CD14-positive monocyte (primary cell): ENCODE data around the gene TYRP1. TPM values are rescaled to one million over a fixed set of nuclear protein-coding genes. Genes with fewer than 3 reads are reported as not detected.

Experiments
- DNase-seq, 3 donors: peaks; one replicate each; pipeline ENCODE4 v3.0.0-alpha.2; 2011 to 2022
- H2AFZ ChIP-seq: 2 replicates; pipeline ENCODE4 v1.6.0; 2012; ENCODE audit warnings: mild to moderate bottlenecking, low read depth, low read length, inconsistent platforms; ENCODE audit not compliant: insufficient read depth, poor library complexity, severe bottlenecking
- H3K27ac ChIP-seq, 2 donors: 1 replicate in 1 of 2; 2 replicates in 1 of 2; pipeline ENCODE4 v1.5.1; 2012 to 2013; ENCODE audit warnings: low read length in 2 of 2, control low read depth in 1 of 2, inconsistent platforms in 1 of 2, low read depth in 1 of 2, mild to moderate bottlenecking in 1 of 2
- H3K27me3 ChIP-seq, 2 donors: one replicate each; pipeline versions ENCODE4 v1.6.0 to v1.6.1; 2011 to 2013; ENCODE audit warnings: low read length in 2 of 2; ENCODE audit not compliant: control insufficient read depth in 2 of 2, insufficient read depth in 2 of 2
- H3K36me3 ChIP-seq, 2 donors: replicated peaks in 1 of 2; 1 replicate in 1 of 2; 2 replicates in 1 of 2; pipeline versions ENCODE4 v1.5.1 to v1.6.1; 2012 to 2013; ENCODE audit warnings: low read length in 2 of 2, control low read depth in 1 of 2, inconsistent platforms in 1 of 2, mild to moderate bottlenecking in 1 of 2; ENCODE audit not compliant: insufficient read depth in 2 of 2, control insufficient read depth in 1 of 2
- H3K4me1 ChIP-seq, 2 donors: 1 replicate in 1 of 2; 2 replicates in 1 of 2; pipeline versions ENCODE4 v1.5.1 to v1.6.1; 2012 to 2013; ENCODE audit warnings: low read length in 2 of 2, control low read depth in 1 of 2, inconsistent platforms in 1 of 2, mild to moderate bottlenecking in 1 of 2, moderate library complexity in 1 of 2; ENCODE audit not compliant: insufficient read depth in 2 of 2, control insufficient read depth in 1 of 2
- H3K4me2 ChIP-seq: replicated peaks from 2 replicates; pipeline ENCODE3; 2012; ENCODE audit warnings: low read length, moderate library complexity, mild to moderate bottlenecking; ENCODE audit not compliant: poor library complexity, severe bottlenecking; ENCODE audit errors: extremely low read depth
- H3K4me3 ChIP-seq, 3 experiments: fragments of 200-600 bp in 1 of 3; sonication (generic) in 1 of 3; replicated peaks in 1 of 3; 1 replicate in 2 of 3; 2 replicates in 1 of 3; pipeline ENCODE4 v1.5.1; 2011 to 2013; ENCODE audit warnings: low read length in 3 of 3, mild to moderate bottlenecking in 3 of 3, control low read depth in 2 of 3, low read depth in 2 of 3, inconsistent platforms in 1 of 3, moderate library complexity in 1 of 3
- H3K79me2 ChIP-seq: 2 replicates; pipeline ENCODE4 v1.6.0; 2012; ENCODE audit warnings: mild to moderate bottlenecking, control low read depth, inconsistent platforms, low read length, moderate library complexity; ENCODE audit not compliant: insufficient read depth
- H3K9ac ChIP-seq: 2 replicates; pipeline ENCODE4 v1.6.0; 2017; ENCODE audit warnings: low read length, mild to moderate bottlenecking; ENCODE audit not compliant: insufficient read depth, poor library complexity, severe bottlenecking
- H3K9me3 ChIP-seq, 2 donors: replicated peaks in 1 of 2; 1 replicate in 1 of 2; 2 replicates in 1 of 2; pipeline versions ENCODE4 v1.5.1 to v1.6.1; 2012 to 2013; ENCODE audit warnings: low read length in 2 of 2, control low read depth in 1 of 2; ENCODE audit not compliant: control insufficient read depth in 1 of 2, insufficient read depth in 1 of 2
- H4K20me1 ChIP-seq: 2 replicates; pipeline ENCODE4 v1.6.0; 2012; ENCODE audit warnings: mild to moderate bottlenecking, low read length, control low read depth, moderate library complexity; ENCODE audit not compliant: insufficient read depth
- H3K27ac Mint-ChIP-seq, 7 donors: one replicate each; pipeline ENCODE4 v1.8.0; 2020; ENCODE audit warnings: mild to moderate bottlenecking in 7 of 7, mixed read lengths in 7 of 7, moderate library complexity in 6 of 7, inconsistent platforms in 2 of 7
- H3K27me3 Mint-ChIP-seq, 3 donors: one replicate each; pipeline ENCODE4 v1.8.0; 2021 to 2022; ENCODE audit warnings: low read depth in 3 of 3, mild to moderate bottlenecking in 3 of 3, mixed read lengths in 3 of 3, moderate library complexity in 3 of 3, inconsistent platforms in 1 of 3
- H3K36me3 Mint-ChIP-seq, 2 donors: one replicate each; pipeline ENCODE4 v1.8.0; 2020; ENCODE audit warnings: mixed read lengths in 2 of 2, inconsistent platforms in 1 of 2, mild to moderate bottlenecking in 1 of 2
- H3K4me1 Mint-ChIP-seq: one replicate; pipeline ENCODE4 v1.8.0; 2020; ENCODE audit warnings: mild to moderate bottlenecking, mixed read lengths
- H3K4me3 Mint-ChIP-seq, 2 donors: one replicate each; pipeline ENCODE4 v1.8.0; 2020; ENCODE audit warnings: mild to moderate bottlenecking in 2 of 2, mixed read lengths in 2 of 2, moderate library complexity in 1 of 2
- H3K9me3 Mint-ChIP-seq, 7 donors: one replicate each; pipeline ENCODE4 v1.8.0; 2020 to 2022; ENCODE audit warnings: mixed read lengths in 7 of 7, mild to moderate bottlenecking in 6 of 7, moderate library complexity in 6 of 7, inconsistent platforms in 2 of 7
- WGBS: methylation state at CpG from one replicate; pipeline ENCODE4 v1.1.5; 2013; ENCODE audit warnings: missing lambda C conversion rate; ENCODE audit not compliant: insufficient coverage; 5-methylcytosine and 5-hydroxymethylcytosine counted together
- intact Hi-C, 2 donors: fragments of 100-400 bp; cut with micrococcal nuclease; formaldehyde crosslinking; loops; one replicate each; pipeline versions ENCODE4 v1.15.0 to v1.15.1; 2023
- polyA plus RNA-seq, 3 donors: library from polyadenylated mRNA; depleted of rRNA in 1 of 3; unstranded in 2 of 3; stranded (reverse) in 1 of 3; fragments of 300-500 nt in 2 of 3; fragments of >200 nt in 1 of 3; fragmentation: Illumina TruSeq in 2 of 3; gene quantifications; 1 replicate in 2 of 3; 2 replicates in 1 of 3; pipeline ENCODE4 v1.2.3, GENCODE V29; 2012 to 2021
- TF ChIP-seq, protein P1 (sequence below): fragments of 200-600 bp; IDR thresholded peaks from one replicate; pipeline ENCODE4 v1.8.0; 2022; ENCODE audit warnings: antibody characterized with exemption, mild to moderate bottlenecking

TYRP1 gene
- polyA plus RNA-seq, 3 donors: not detected

DNA sequence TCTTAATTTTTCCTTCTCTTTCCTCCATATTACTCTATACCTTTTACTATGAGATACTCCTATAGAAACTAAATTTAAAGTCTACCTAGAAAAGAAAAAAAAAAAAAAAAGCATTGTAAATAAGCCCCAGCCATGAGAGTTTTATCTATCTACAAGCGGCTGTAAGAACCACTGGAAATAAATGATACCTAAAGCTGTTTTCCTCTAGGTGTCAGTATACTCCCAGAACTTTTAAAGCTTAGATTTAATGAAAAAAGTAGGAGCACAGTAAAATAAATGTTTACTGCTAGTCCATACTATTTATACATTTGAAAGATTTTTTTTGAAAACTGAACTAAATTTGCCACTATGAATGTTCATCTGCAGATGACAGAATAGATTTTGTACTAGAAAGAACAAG lies 26.2 kb downstream of the TYRP1 start:
- H3K36me3 ChIP-seq: no peaks in the 10 kb centered on the region
- intact Hi-C loops: no loop called here
- TF ChIP-seq, protein P1, sequence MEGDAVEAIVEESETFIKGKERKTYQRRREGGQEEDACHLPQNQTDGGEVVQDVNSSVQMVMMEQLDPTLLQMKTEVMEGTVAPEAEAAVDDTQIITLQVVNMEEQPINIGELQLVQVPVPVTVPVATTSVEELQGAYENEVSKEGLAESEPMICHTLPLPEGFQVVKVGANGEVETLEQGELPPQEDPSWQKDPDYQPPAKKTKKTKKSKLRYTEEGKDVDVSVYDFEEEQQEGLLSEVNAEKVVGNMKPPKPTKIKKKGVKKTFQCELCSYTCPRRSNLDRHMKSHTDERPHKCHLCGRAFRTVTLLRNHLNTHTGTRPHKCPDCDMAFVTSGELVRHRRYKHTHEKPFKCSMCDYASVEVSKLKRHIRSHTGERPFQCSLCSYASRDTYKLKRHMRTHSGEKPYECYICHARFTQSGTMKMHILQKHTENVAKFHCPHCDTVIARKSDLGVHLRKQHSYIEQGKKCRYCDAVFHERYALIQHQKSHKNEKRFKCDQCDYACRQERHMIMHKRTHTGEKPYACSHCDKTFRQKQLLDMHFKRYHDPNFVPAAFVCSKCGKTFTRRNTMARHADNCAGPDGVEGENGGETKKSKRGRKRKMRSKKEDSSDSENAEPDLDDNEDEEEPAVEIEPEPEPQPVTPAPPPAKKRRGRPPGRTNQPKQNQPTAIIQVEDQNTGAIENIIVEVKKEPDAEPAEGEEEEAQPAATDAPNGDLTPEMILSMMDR: no peak
- DNase-seq: no peak
- Mint-ChIP-seq H3K4me1 (no peaks in the 10 kb centered on the region), H3K27me3 (peaks cover 0 to 3% (median 0%) of the 10 kb centered on the region in 3 donors), H3K27ac (no peak overlapping the region), H3K36me3 (no peaks in the 10 kb centered on the region), H3K9me3 (no peaks in the 10 kb centered on the region), H3K4me3 (no peak overlapping the region)
- no peaks in the 10 kb centered on the region for H3K79me2 ChIP-seq
- no peaks in the 10 kb centered on the region for H3K4me1 ChIP-seq
- no peaks in the 10 kb centered on the region for H4K20me1 ChIP-seq
- no peak overlapping the region for H3K9ac ChIP-seq
- H3K27ac ChIP-seq: no peak overlapping the region
- no peaks in the 10 kb centered on the region for H3K27me3 ChIP-seq
- H3K9me3 ChIP-seq: no peaks in the 10 kb centered on the region
- H3K4me2 ChIP-seq: no peak overlapping the region
- H2AFZ ChIP-seq: no peak overlapping the region
- no CpG with 5 or more reads among the region's 1 CpG for WGBS
- H3K4me3 ChIP-seq: no peak overlapping the region

DNA sequence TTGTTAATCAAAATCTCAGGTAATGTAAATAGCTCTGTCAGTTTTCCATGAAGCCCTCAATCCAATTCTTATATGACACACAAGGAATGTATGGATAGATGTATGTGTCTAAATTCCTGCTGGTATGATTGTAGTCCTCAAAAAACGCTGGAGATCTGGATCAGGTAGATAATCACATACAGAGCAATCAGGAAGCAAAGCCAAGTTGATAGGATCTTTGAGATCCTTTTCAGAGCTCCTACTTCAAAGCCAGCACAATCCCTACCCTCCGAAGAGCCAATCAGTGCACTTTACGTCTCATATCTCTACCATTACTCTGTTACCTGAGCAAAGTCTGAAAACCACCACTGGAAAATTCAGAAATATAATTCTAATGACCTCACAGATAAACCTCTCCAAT lies 27.4 kb downstream of the TYRP1 start:
- H3K27me3 ChIP-seq: no peaks in the 10 kb centered on the region
- no peak overlapping the region for H3K9ac ChIP-seq
- no peak overlapping the region for H3K4me2 ChIP-seq
- Mint-ChIP-seq H3K27me3 (peaks cover 0 to 3% (median 0%) of the 10 kb centered on the region in 3 donors), H3K36me3 (no peaks in the 10 kb centered on the region), H3K4me1 (no peaks in the 10 kb centered on the region), H3K9me3 (peaks cover 0 to 1% (median 0%) of the 10 kb centered on the region in 7 donors), H3K4me3 (no peak overlapping the region), H3K27ac (no peak overlapping the region)
- TF ChIP-seq, protein P1: no peak
- H3K27ac ChIP-seq: no peak overlapping the region
- H4K20me1 ChIP-seq: no peaks in the 10 kb centered on the region
- intact Hi-C loops: no loop called here
- no peaks in the 10 kb centered on the region for H3K36me3 ChIP-seq
- H3K9me3 ChIP-seq: no peaks in the 10 kb centered on the region
- H3K4me1 ChIP-seq: no peaks in the 10 kb centered on the region
- WGBS: 90% methylated on average over 2 of the region's 3 CpGs
- no peak overlapping the region for H2AFZ ChIP-seq
- no peaks in the 10 kb centered on the region for H3K79me2 ChIP-seq
- no peak overlapping the region for H3K4me3 ChIP-seq
- DNase-seq: no peak
